DMS79 (cell line): Measurements from ENCODE around the gene RNASEH2B.

ENCODE experiments used
- DNase-seq: peaks from one replicate; lab custom pipeline; 2025; lab: John Stamatoyannopoulos, UW

The RNASEH2B gene

DNA sequence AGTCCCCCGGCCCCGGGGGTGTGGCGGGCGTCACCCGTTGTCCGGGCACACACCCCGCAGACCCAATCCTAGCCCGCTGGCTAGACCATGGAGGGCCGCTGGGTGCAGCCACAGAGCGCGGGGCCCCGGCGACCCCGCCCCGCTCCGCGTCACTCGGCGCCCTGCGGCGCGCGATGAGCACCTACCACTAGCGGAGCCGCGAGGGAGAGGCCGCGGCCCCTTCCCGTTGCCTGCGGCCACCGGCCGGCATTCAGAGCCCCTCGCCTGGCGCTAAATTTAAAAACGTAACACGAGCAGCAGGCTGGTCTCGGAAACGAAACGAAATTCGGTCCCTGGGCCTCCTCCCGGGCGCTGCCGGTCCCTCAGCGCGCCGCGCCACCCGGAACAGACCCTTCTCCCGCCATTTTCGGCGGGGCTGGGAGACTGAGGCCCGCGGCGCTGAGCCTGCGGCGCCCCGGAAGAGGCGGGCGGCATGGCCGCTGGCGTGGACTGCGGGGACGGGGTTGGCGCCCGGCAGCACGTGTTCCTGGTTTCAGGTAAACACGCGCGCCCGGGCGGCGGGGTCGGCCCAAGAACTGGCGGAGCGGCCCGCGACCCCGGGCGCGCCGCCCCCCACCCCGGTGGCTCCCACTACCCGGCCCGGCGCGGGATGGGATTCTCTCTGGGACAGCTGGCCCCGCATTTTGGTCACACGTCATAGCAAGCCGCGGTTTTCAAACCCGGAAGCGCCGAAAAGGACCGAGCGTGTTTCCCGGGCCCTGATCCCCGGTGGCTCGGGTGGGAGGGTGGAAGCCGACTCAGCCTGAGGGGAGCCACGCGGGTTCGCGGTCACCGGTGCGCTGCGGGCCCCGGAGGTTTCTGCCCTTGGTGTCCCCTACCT, at the start of gene RNASEH2B:
Gene RNASEH2B (plus strand): TSS at position 187 of the 880 bp plus-strand sequence. CDS start 286 bp downstream, at position 473.
- DNase-seq = peak; percentile 43

- no peak for DNase-seq
Measured at GRCh38 chr13:50864492-50864891, 45.1 kb upstream of the RNASEH2B start.

- no peak for DNase-seq
Measured at GRCh38 chr13:50866817-50867636, 42.6 kb upstream of the RNASEH2B start.

GRCh38 chr13:50867637-50867945, 42.0 kb upstream of the RNASEH2B start:
- no peak for DNase-seq

- no peak for DNase-seq
Measured at GRCh38 chr13:50871405-50871804, 38.2 kb upstream of the RNASEH2B start.

GRCh38 chr13:50873467-50873866, 36.1 kb upstream of the RNASEH2B start:
- no peak for DNase-seq

DNA sequence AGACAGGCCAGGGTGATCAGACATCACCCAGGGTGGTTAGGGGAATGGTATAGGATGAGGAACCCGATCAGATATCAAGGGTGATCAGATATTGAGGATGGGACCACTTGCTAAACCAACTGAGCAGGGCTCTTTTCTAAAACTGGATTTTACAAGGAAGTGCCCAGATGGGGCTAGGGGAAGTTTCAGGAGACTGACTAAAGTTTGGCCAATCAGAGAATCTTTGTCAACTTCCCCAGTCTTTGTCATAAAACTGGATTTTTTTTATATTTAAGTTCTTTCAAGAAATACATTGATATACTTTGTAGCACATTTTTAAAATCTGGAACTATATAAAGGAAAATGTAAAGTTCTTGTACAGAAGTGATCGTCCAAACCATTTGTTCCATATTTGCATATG, 35.6 kb upstream of the RNASEH2B start:
- DNase-seq = no peak

- no peak for DNase-seq
Measured at GRCh38 chr13:50882816-50883435, 26.7 kb upstream of the RNASEH2B start.

GRCh38 chr13:50883728-50884127, 25.9 kb upstream of the RNASEH2B start:
- no peak for DNase-seq

DNA sequence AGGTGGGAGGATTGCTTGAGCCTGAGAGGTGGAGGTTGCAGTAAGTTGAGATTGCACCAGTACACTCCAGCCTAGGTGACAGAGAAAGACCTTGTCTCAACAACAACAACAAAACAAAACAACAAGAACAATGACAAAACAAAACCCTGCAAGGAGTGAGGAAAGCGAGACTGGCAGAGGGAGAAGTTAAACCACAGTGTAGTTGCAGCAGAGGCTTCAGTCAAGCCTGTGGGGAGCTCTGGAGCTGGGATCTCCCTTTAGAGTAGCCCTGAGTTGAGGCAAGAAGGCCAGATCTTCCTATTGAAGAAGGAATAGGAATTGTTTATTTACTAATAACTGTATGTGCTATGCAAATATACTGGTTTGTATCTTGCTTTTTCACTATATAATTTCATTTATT, 25.3 kb upstream of the RNASEH2B start:
- no peak for DNase-seq

- no peak for DNase-seq
Measured at GRCh38 chr13:50887151-50887550, 22.4 kb upstream of the RNASEH2B start.

DNA sequence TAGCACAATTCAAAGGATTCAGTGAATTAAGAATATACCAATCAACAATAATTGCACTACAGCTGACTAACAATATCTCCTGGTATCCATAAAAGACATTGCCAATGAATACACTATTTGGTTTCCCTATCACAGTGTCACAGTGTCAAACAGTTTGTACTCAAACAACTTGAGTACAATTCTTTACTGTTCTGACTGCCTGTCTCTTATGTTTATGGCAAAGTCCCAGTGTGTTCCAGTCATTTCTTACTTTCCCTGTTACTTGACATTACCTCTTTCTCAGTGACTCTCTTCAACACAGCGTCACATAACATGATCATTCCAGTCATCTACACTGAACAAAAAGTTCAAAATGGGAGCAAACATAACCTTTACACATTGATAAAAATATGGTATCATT, 21.2 kb upstream of the RNASEH2B start:
- DNase-seq = no peak

GRCh38 chr13:50889317-50889716, 20.3 kb upstream of the RNASEH2B start:
- no peak for DNase-seq

- no peak for DNase-seq
Measured at GRCh38 chr13:50891206-50891605, 18.4 kb upstream of the RNASEH2B start.

DNA sequence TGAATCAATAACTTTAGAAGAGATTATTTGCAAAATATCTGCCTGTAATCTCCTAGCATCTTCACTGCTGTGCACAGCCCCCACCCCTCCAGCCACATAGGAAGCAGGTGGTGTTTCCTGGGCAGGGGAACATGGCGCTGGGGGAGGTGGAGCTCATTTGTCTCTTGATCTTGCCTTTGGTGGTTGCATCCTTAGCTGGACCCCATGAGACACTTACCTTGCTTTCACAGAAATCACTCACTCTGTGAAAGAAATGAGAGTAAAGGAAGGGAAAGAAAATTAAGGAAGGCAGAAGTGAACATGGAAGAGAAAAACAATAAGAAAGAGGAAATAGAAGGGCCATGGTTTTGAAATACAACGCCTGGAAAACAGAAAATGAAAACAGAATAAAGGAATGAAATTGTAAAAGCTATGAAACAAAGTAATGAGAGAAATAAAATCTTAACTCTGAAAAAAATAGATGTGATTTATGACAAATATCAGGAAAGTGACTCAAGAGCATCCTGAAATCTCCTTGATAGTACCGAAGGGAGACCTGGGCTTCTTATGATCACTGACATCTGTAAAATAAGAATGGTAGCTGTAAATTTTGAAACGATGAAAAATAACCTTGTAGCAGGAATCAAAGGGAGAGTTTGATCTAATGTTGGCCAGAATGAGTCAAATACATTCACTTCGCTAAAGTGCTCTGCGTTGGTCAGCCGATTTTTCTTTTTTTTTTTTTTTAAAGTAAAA, 17.2 kb upstream of the RNASEH2B start:
- no peak for DNase-seq

- DNase-seq = no peak
Measured at GRCh38 chr13:50893211-50893852, 16.3 kb upstream of the RNASEH2B start.

- no peak for DNase-seq
Measured at GRCh38 chr13:50894012-50894411, 15.6 kb upstream of the RNASEH2B start.

DNA sequence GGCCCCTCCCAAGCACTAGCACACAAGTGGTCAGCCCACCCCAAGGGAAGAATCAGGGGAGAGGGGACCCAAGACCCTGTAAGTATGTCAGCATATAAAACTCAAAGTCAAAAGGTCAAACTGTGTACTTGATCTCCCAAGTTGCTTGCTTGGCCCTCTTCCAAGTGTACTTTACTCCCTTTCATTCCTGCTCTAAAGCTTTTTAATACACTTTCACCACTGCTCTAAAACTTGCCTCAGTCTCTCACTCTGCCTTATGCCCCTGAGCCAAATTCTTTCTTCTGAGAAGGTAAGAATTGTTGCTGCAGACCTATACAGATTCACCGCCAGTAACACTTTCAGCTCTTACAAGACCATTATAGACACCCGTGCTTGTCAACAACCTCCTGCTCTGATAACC, 15.1 kb upstream of the RNASEH2B start:
- no peak for DNase-seq

GRCh38 chr13:50898338-50898737, 11.3 kb upstream of the RNASEH2B start:
- DNase-seq = no peak

GRCh38 chr13:50901701-50902100, 7.9 kb upstream of the RNASEH2B start:
- no peak for DNase-seq

DNA sequence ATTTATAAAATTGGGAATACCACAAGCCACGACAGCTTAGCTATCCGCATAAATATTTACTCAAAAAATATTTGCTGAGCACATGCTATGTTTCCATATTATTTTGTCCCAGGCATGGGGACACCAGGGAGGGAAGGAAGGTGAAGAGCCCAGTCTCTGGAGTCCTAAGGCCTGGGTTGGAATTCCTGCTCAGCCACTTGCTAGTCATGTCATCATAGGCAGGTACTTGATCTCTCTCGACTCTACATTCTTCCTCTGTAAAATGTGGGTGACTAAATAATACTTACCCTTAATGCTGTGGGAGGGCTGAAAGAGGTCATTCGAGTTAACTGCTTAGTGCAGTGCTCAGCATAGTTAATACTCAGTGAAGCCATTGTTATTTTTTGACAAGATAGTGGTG, 4.3 kb upstream of the RNASEH2B start:
- DNase-seq = no peak

DNA sequence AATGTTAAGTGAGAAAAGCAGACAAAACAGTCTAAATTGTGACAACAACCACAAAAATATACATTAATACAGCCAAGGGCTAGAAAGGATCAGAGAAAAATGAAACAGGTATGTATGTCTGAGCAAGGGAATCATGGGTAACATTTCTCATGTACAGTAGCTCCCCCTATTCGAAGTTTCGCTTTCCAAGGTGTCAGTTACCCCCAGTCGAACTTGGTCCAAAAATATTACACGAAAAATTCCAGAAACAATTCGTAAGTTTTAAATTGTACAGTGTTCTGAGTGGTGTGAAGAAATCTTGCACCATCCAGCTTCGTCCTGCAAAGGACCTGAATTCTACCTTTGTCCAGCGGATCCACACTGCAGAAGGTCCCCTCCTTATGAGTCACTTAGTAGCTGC, 1.8 kb upstream of the RNASEH2B start:
- DNase-seq = no peak
